Muscle layer of colon (tissue), 2 donors: Measurements from ENCODE around the gene IMPDH1.
A peak's percentile ranks its signal among the peaks of the same experiment; 100 is the strongest.

Experiments used
- H3K27ac ChIP-seq: one replicate; pipeline ENCODE4 v1.7.0; 2013; ENCODE audit warnings: low read depth, mild to moderate bottlenecking, low read length, moderate library complexity
- H3K27me3 ChIP-seq, 2 donors: one replicate each; pipeline ENCODE4 v1.7.0; 2013; ENCODE audit warnings: low read length in 2 of 2, mild to moderate bottlenecking in 2 of 2; ENCODE audit not compliant: insufficient read depth in 2 of 2, control insufficient read depth in 1 of 2
- H3K36me3 ChIP-seq: one replicate; pipeline ENCODE4 v1.7.0; 2013; ENCODE audit warnings: mild to moderate bottlenecking, low read length; ENCODE audit not compliant: insufficient read depth
- H3K4me1 ChIP-seq: one replicate; pipeline ENCODE4 v1.7.0; 2013; ENCODE audit warnings: mild to moderate bottlenecking, low read length; ENCODE audit not compliant: insufficient read depth
- H3K4me3 ChIP-seq, 2 donors: one replicate each; pipeline ENCODE4 v1.7.0; 2013; ENCODE audit warnings: low read length in 2 of 2, low read depth in 1 of 2, mild to moderate bottlenecking in 1 of 2, moderate library complexity in 1 of 2
- H3K9ac ChIP-seq: one replicate; pipeline ENCODE4 v1.7.0; 2013; ENCODE audit warnings: low read length
- H3K9me3 ChIP-seq: one replicate; pipeline ENCODE4 v1.7.0; 2013; ENCODE audit warnings: mild to moderate bottlenecking, low read length
- donor health status: abdominal sarcoma.
- donor health status: Adenocarcinoma of cecum.

The IMPDH1 gene

GRCh38 chr7:128351296-128352152, 58.3 kb downstream of the IMPDH1 start:
- Histone ChIP-seq H3K4me3 (no peak overlapping the region), H3K9ac (no peak overlapping the region), H3K36me3 (no peaks in the 10 kb centered on the region), H3K4me1 (no peaks in the 10 kb centered on the region), H3K27ac (no peak overlapping the region), H3K9me3 (no peaks in the 10 kb centered on the region), H3K27me3 (peaks cover 9 to 33% of the 10 kb centered on the region in 2 donors)

- no peak overlapping the region for H3K4me3 ChIP-seq
These were observed 59.0 kb downstream of the IMPDH1 start for GRCh38 chr7:128350708-128351295.

GRCh38 chr7:128349466-128349825, 60.3 kb downstream of the IMPDH1 start:
- Histone ChIP-seq H3K4me1 (no peaks in the 10 kb centered on the region), H3K36me3 (no peaks in the 10 kb centered on the region), H3K4me3 (no peak overlapping the region), H3K27ac (no peak overlapping the region), H3K9me3 (no peaks in the 10 kb centered on the region), H3K27me3 (peaks cover 9 to 33% of the 10 kb centered on the region in 2 donors), H3K9ac (no peak overlapping the region)

More at GRCh38 chr7:128350708-128351295, 59.0 kb downstream of the IMPDH1 start:
- no peak overlapping the region for H3K27ac ChIP-seq
- H3K36me3 ChIP-seq = no peaks in the 10 kb centered on the region
- peaks cover 9 to 33% of the 10 kb centered on the region in 2 donors for H3K27me3 ChIP-seq
- H3K9ac ChIP-seq = no peak overlapping the region
- no peaks in the 10 kb centered on the region for H3K4me1 ChIP-seq
- no peaks in the 10 kb centered on the region for H3K9me3 ChIP-seq

GRCh38 chr7:128347647-128348097, 62.1 kb downstream of the IMPDH1 start:
- Histone ChIP-seq H3K4me3 (no peak overlapping the region), H3K36me3 (no peaks in the 10 kb centered on the region), H3K27ac (no peak overlapping the region), H3K9me3 (no peaks in the 10 kb centered on the region), H3K4me1 (peaks cover 5% of the 10 kb centered on the region), H3K27me3 (peaks cover 0 to 21% of the 10 kb centered on the region in 2 donors), H3K9ac (no peak overlapping the region)

GRCh38 chr7:128344431-128344774, 65.4 kb downstream of the IMPDH1 start:
- peaks cover 16% of the 10 kb centered on the region for H3K4me1 ChIP-seq
- no peak overlapping the region for H3K4me3 ChIP-seq
- H3K27ac ChIP-seq = no peak overlapping the region
- no peaks in the 10 kb centered on the region for H3K9me3 ChIP-seq
- no peaks in the 10 kb centered on the region for H3K27me3 ChIP-seq
- no peak overlapping the region for H3K9ac ChIP-seq
- no peaks in the 10 kb centered on the region for H3K36me3 ChIP-seq

- Histone ChIP-seq H3K9me3 (no peaks in the 10 kb centered on the region), H3K9ac (peak within 1 kb of the TSS; percentile 79), H3K4me1 (peaks cover 16% of the 10 kb centered on the region), H3K36me3 (peaks cover 5% of the 10 kb centered on the region), H3K27ac (peak within 1 kb of the TSS; percentile 15), H3K4me3 (peak within 1 kb of the TSS; percentile 66 to 89), H3K27me3 (no peaks in the 10 kb centered on the region)
These were observed 66.0 kb downstream of the IMPDH1 start, which contains the start of gene RBM28 for GRCh38 chr7:128343554-128344430. Gene RBM28, minus strand, starts transcription at chr7:128343908. Its CDS starts 115 bp downstream, at chr7:128343793.
